Liver (tissue), 9 donors: ENCODE results near the gene COL4A1. TPM values are rescaled to one million over a fixed set of nuclear protein-coding genes. Genes with fewer than 3 reads are reported as not detected.

ENCODE experiments used
- DNase-seq: peaks from one replicate; pipeline ENCODE4 v3.0.0-alpha.2; 2017; ENCODE audit warnings: low spot score
- H3K27ac ChIP-seq, 2 donors: one replicate each; pipeline ENCODE4 v1.7.0; 2013; ENCODE audit warnings: inconsistent platforms in 2 of 2, low read length in 2 of 2, control low read depth in 1 of 2, low read depth in 1 of 2, mild to moderate bottlenecking in 1 of 2
- H3K27me3 ChIP-seq, 4 donors: one replicate each; pipeline versions ENCODE4 v1.6.1 to v1.7.0; 2013; ENCODE audit warnings: low read length in 3 of 4, inconsistent platforms in 1 of 4, mild to moderate bottlenecking in 1 of 4, moderate library complexity in 1 of 4; ENCODE audit not compliant: control insufficient read depth in 4 of 4, insufficient read depth in 4 of 4
- H3K36me3 ChIP-seq, 4 donors: one replicate each; pipeline versions ENCODE4 v1.6.1 to v1.7.0; 2013; ENCODE audit warnings: low read length in 3 of 4, mild to moderate bottlenecking in 3 of 4, low read depth in 1 of 4, moderate library complexity in 1 of 4; ENCODE audit not compliant: control insufficient read depth in 4 of 4, insufficient read depth in 3 of 4
- H3K4me1 ChIP-seq, 4 donors: one replicate each; pipeline versions ENCODE4 v1.6.1 to v1.7.0; 2013; ENCODE audit warnings: low read length in 3 of 4, mild to moderate bottlenecking in 3 of 4, moderate library complexity in 1 of 4; ENCODE audit not compliant: control insufficient read depth in 4 of 4, insufficient read depth in 4 of 4
- H3K4me3 ChIP-seq, 3 donors: one replicate each; pipeline versions ENCODE4 v1.6.1 to v1.7.0; 2013; ENCODE audit warnings: low read length in 3 of 3, control low read depth in 1 of 3, low read depth in 1 of 3, mild to moderate bottlenecking in 1 of 3
- H3K9ac ChIP-seq, 2 donors: one replicate each; pipeline ENCODE4 v1.7.0; 2013; ENCODE audit warnings: low read length in 2 of 2, mild to moderate bottlenecking in 2 of 2, moderate library complexity in 2 of 2, control low read depth in 1 of 2, low read depth in 1 of 2
- H3K9me3 ChIP-seq, 4 donors: one replicate each; pipeline versions ENCODE4 v1.6.1 to v1.7.0; 2013; ENCODE audit warnings: low read length in 3 of 4; ENCODE audit not compliant: control insufficient read depth in 4 of 4
- CTCF ChIP-seq: fragments of 150-350 bp; IDR thresholded peaks from 2 replicates; pipeline ENCODE4 v1.5.1; 2017; ENCODE audit warnings: improper control_type of control experiment, low read depth, low read length; ENCODE audit not compliant: missing input control
- EGR1 ChIP-seq, 2 donors: IDR thresholded peaks; 2 replicates each; pipeline ENCODE4 v1.6.1; 2016 to 2018; ENCODE audit warnings: antibody characterized with exemption in 2 of 2, low read depth in 2 of 2
- FOXA1 ChIP-seq: IDR thresholded peaks from 2 replicates; pipeline ENCODE4 v1.6.1; 2016; ENCODE audit warnings: antibody characterized with exemption
- FOXA2 ChIP-seq: IDR thresholded peaks from 2 replicates; pipeline ENCODE4 v1.6.1; 2016; ENCODE audit warnings: antibody characterized with exemption
- GABPA ChIP-seq, 2 donors: IDR thresholded peaks in 1 of 2; conservative IDR thresholded peaks in 1 of 2; 2 replicates each; pipeline ENCODE4 v1.6.1; 2016; ENCODE audit warnings: antibody characterized with exemption in 2 of 2, mild to moderate bottlenecking in 1 of 2, moderate library complexity in 1 of 2
- HNF4A ChIP-seq, 2 donors: conservative IDR thresholded peaks; 2 replicates each; pipeline ENCODE4 v1.6.1; 2016; ENCODE audit warnings: antibody characterized with exemption in 2 of 2, mild to moderate bottlenecking in 2 of 2
- HNF4G ChIP-seq: IDR thresholded peaks from 2 replicates; pipeline ENCODE4 v1.6.1; 2016; ENCODE audit warnings: antibody characterized with exemption
- JUND ChIP-seq, 2 donors: IDR thresholded peaks; 2 replicates each; pipeline ENCODE4 v1.6.1; 2016; ENCODE audit warnings: antibody characterized with exemption in 2 of 2
- NR2F2 ChIP-seq: IDR thresholded peaks from 2 replicates; pipeline ENCODE4 v1.6.1; 2016; ENCODE audit warnings: antibody characterized with exemption
- RAD21 ChIP-seq, 2 donors: IDR thresholded peaks; 2 replicates each; pipeline ENCODE4 v1.6.1; 2016; ENCODE audit warnings: antibody characterized with exemption in 2 of 2, mild to moderate bottlenecking in 2 of 2
- REST ChIP-seq: IDR thresholded peaks from 2 replicates; pipeline ENCODE4 v1.6.1; 2016; ENCODE audit warnings: antibody characterized with exemption, mild to moderate bottlenecking
- RXRA ChIP-seq, 2 donors: IDR thresholded peaks; 2 replicates each; pipeline ENCODE4 v1.6.1; 2017 to 2018; ENCODE audit warnings: antibody characterized with exemption in 2 of 2, mild to moderate bottlenecking in 1 of 2
- SP1 ChIP-seq: IDR thresholded peaks from 2 replicates; pipeline ENCODE4 v1.6.1; 2018; ENCODE audit warnings: antibody characterized with exemption, mild to moderate bottlenecking
- TAF1 ChIP-seq: conservative IDR thresholded peaks from 2 replicates; pipeline ENCODE4 v1.6.1; 2016; ENCODE audit warnings: antibody characterized with exemption, mild to moderate bottlenecking
- YY1 ChIP-seq: IDR thresholded peaks from 2 replicates; pipeline ENCODE4 v1.6.1; 2016; ENCODE audit warnings: antibody characterized with exemption, mild to moderate bottlenecking
- WGBS: extraction: QIAGEN DNeasy Blood & Tissue Kit; methylation state at CpG from one replicate; pipeline ENCODE4 v1.1.7; 2013; 5-methylcytosine and 5-hydroxymethylcytosine counted together
- polyA plus RNA-seq, 2 donors: library from polyadenylated mRNA; stranded (reverse) in 1 of 2; unstranded in 1 of 2; fragments of 200-250 nt in 1 of 2; fragments of >200 nt in 1 of 2; fragmentation: Nextera tagmentation in 1 of 2; extraction: Ambion mirVana in 1 of 2; gene quantifications; one replicate each; pipeline versions ENCODE4 v1.2.1 to v1.2.3, GENCODE V29; 2013 to 2015
- total RNA-seq, 2 donors: library from RNA; depleted of rRNA; stranded (reverse); fragments of >200 nt; gene quantifications; one replicate each; pipeline ENCODE4 v1.2.3, GENCODE V29; 2014
- TF ChIP-seq, protein P1 (sequence below): IDR thresholded peaks from 2 replicates; pipeline ENCODE4 v1.6.1; 2016; ENCODE audit warnings: antibody characterized with exemption
- TF ChIP-seq, protein P2 (sequence below): IDR thresholded peaks from 2 replicates; pipeline ENCODE4 v1.6.1; 2016; ENCODE audit warnings: antibody characterized with exemption
- TF ChIP-seq, protein P3 (sequence below): IDR thresholded peaks from 2 replicates; pipeline ENCODE4 v1.6.1; 2016; ENCODE audit warnings: antibody characterized with exemption
- donor health status: healthy.
- donor health status: healthy.
- donor health status: healthy.
- donor health status: healthy.
- donor health status: healthy.

COL4A1 gene
- total and polyA plus RNA-seq, 4 donors, result 5.0 to 68.5 (median 37.9) TPM

DNA sequence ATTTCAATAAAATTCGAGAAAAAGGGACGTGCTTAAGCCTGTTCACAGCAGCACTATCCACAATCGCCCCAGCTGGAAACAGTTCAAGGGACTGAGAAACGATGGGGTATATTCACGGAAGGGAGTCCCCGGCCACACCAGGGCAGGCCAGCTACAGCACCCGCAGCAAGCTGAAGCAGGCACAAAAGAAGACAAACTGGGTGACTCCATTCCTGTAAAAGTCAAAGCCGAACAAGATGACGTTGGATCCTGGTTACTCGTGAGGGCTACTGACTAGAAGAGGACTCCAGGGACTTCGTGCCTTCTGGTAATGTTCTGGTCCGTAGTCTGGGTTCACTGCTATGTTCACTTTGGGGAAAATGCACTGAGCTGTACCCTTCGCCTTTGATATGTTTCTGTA lies 57.6 kb downstream of the COL4A1 start:
- TF ChIP-seq, protein P1, sequence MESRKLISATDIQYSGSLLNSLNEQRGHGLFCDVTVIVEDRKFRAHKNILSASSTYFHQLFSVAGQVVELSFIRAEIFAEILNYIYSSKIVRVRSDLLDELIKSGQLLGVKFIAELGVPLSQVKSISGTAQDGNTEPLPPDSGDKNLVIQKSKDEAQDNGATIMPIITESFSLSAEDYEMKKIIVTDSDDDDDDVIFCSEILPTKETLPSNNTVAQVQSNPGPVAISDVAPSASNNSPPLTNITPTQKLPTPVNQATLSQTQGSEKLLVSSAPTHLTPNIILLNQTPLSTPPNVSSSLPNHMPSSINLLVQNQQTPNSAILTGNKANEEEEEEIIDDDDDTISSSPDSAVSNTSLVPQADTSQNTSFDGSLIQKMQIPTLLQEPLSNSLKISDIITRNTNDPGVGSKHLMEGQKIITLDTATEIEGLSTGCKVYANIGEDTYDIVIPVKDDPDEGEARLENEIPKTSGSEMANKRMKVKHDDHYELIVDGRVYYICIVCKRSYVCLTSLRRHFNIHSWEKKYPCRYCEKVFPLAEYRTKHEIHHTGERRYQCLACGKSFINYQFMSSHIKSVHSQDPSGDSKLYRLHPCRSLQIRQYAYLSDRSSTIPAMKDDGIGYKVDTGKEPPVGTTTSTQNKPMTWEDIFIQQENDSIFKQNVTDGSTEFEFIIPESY, result no peak
- TF ChIP-seq FOXA1 (no peak), JUND (IDR thresholded peaks at IDR 0.05) (no peak), HNF4G (no peak), NR2F2 (no peak), SP1 (no peak), RXRA (IDR thresholded peaks at IDR 0.05) (no peak), CTCF (no peak), TAF1 (no peak), HNF4A (conservative IDR thresholded peaks at IDR 0.05) (no peak), REST (no peak), YY1 (no peak)
- TF ChIP-seq, protein P2, sequence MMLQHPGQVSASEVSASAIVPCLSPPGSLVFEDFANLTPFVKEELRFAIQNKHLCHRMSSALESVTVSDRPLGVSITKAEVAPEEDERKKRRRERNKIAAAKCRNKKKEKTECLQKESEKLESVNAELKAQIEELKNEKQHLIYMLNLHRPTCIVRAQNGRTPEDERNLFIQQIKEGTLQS, result no peak
- TF ChIP-seq, protein P3, sequence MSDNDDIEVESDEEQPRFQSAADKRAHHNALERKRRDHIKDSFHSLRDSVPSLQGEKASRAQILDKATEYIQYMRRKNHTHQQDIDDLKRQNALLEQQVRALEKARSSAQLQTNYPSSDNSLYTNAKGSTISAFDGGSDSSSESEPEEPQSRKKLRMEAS, result no peak
- Histone ChIP-seq H3K36me3 (no peaks in the 10 kb centered on the region), H3K9me3 (no peaks in the 10 kb centered on the region), H3K27ac (peak overlapping the region; percentile 11 to 45), H3K27me3 (no peaks in the 10 kb centered on the region), H3K4me3 (no peak overlapping the region), H3K9ac (no peak overlapping the region), H3K4me1 (no peaks in the 10 kb centered on the region)
- whole genome bisulfite sequencing, result 75% methylated on average over 13 of the region's 13 CpGs
- DNase-seq, result no peak

- Histone ChIP-seq H3K9me3 (no peaks in the 10 kb centered on the region), H3K27me3 (no peaks in the 10 kb centered on the region), H3K9ac (no peak overlapping the region), H3K36me3 (no peaks in the 10 kb centered on the region), H3K4me3 (no peak overlapping the region), H3K27ac (peak overlapping the region; percentile 54 to 82), H3K4me1 (no peaks in the 10 kb centered on the region)
- WGBS, result 92% methylated on average over 27 of the region's 27 CpGs
- DNase-seq, result no peak
- TF ChIP-seq HNF4A (conservative IDR thresholded peaks at IDR 0.05), result no peak
- TF ChIP-seq, protein P1, result no peak
- no peak for TF ChIP-seq RXRA (IDR thresholded peaks at IDR 0.05)
- no peak for TF ChIP-seq EGR1 (IDR thresholded peaks at IDR 0.05; ENCODE audit: low read depth in 2 of 2)
- TF ChIP-seq, protein P3, result no peak
- TF ChIP-seq, protein P2, result no peak
- TF ChIP-seq JUND (IDR thresholded peaks at IDR 0.05), result no peak
- TF ChIP-seq GABPA (IDR thresholded peaks at IDR 0.05 in 1 of 2, conservative IDR thresholded peaks at IDR 0.05 in 1 of 2), result no peak
- TF ChIP-seq YY1, result no peak
- no peak for TF ChIP-seq RAD21 (IDR thresholded peaks at IDR 0.05)
- no peak for TF ChIP-seq NR2F2
- TF ChIP-seq FOXA2, result no peak
- no peak for TF ChIP-seq SP1
Measured at GRCh38 chr13:110248449-110249143, 58.4 kb downstream of the COL4A1 start.
